HL-60 (cell line): Measurements from ENCODE around the gene CACNA2D3.

Experiments used
- DNase-seq, 2 experiments: peaks; one replicate each; pipeline ENCODE4 v3.0.0-alpha.2; 2010 to 2020; ENCODE audit warnings: low read depth in 1 of 2, low spot score in 1 of 2
- H3K27ac ChIP-seq: fragments of 250-450 bp; sonication (Bioruptor Pico); replicated peaks from 2 replicates; pipeline ENCODE4 v1.5.1; 2020; ENCODE audit warnings: mild to moderate bottlenecking, moderate library complexity
- H3K27me3 ChIP-seq: fragments of 250-450 bp; sonication (Bioruptor Pico); 2 replicates; pipeline ENCODE4 v1.5.1; 2021; ENCODE audit warnings: mild to moderate bottlenecking, moderate library complexity; ENCODE audit not compliant: insufficient read depth, poor library complexity, severe bottlenecking
- H3K4me3 ChIP-seq: replicated peaks from 2 replicates; pipeline ENCODE4 v1.5.1; 2011; ENCODE audit warnings: mild to moderate bottlenecking, control low read depth, low read length; ENCODE audit not compliant: insufficient read depth
- GABPA ChIP-seq: IDR thresholded peaks from 2 replicates; pipeline ENCODE4 v1.6.1; 2012; ENCODE audit warnings: low read depth
- POLR2AphosphoS5 ChIP-seq: IDR thresholded peaks from 2 replicates; pipeline ENCODE4 v1.6.1; 2012; ENCODE audit warnings: low read depth
- SPI1 ChIP-seq: IDR thresholded peaks from 2 replicates; pipeline ENCODE4 v1.6.1; 2012; ENCODE audit warnings: low read depth, mild to moderate bottlenecking, borderline replicate concordance
- TF ChIP-seq, protein P1 (sequence below): IDR thresholded peaks from one replicate; pipeline ENCODE4 v1.5.1; 2011; ENCODE audit warnings: low read length, control low read depth, inconsistent platforms; ENCODE audit not compliant: insufficient read depth
- TF ChIP-seq, protein P2 (sequence below): IDR thresholded peaks from 2 replicates; pipeline ENCODE4 v1.6.1; 2012; ENCODE audit warnings: low read depth; ENCODE audit not compliant: insufficient replicate concordance

The CACNA2D3 gene

DNA sequence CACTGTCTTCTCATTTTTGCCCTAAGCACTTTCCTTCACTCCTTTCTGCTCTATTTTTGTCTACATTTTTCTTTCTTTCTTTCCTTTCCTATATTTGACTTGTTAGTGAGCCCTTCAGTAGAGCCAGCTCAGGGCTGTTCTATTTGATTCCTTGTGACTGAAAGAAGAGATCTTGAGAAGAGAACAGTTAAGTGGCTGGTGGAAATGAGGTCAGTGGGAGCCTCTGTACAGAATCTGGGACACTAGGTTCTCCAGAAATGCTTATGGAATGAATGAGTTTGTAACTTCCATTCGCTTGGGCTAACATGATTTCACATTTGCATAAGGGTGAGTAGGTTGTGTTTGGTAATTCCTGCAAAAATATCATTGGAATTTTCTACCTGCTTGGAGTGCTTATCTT, 45.6 kb downstream of the CACNA2D3 start:
- DNase-seq, result no peak
- Histone ChIP-seq H3K27ac (no peak overlapping the region), H3K4me3 (no peak overlapping the region), H3K27me3 (no peaks in the 10 kb centered on the region)
- TF ChIP-seq, protein P1, sequence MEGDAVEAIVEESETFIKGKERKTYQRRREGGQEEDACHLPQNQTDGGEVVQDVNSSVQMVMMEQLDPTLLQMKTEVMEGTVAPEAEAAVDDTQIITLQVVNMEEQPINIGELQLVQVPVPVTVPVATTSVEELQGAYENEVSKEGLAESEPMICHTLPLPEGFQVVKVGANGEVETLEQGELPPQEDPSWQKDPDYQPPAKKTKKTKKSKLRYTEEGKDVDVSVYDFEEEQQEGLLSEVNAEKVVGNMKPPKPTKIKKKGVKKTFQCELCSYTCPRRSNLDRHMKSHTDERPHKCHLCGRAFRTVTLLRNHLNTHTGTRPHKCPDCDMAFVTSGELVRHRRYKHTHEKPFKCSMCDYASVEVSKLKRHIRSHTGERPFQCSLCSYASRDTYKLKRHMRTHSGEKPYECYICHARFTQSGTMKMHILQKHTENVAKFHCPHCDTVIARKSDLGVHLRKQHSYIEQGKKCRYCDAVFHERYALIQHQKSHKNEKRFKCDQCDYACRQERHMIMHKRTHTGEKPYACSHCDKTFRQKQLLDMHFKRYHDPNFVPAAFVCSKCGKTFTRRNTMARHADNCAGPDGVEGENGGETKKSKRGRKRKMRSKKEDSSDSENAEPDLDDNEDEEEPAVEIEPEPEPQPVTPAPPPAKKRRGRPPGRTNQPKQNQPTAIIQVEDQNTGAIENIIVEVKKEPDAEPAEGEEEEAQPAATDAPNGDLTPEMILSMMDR, result no peak
- TF ChIP-seq GABPA (no peak), SPI1 (no peak), POLR2AphosphoS5 (no peak)
- TF ChIP-seq, protein P2, sequence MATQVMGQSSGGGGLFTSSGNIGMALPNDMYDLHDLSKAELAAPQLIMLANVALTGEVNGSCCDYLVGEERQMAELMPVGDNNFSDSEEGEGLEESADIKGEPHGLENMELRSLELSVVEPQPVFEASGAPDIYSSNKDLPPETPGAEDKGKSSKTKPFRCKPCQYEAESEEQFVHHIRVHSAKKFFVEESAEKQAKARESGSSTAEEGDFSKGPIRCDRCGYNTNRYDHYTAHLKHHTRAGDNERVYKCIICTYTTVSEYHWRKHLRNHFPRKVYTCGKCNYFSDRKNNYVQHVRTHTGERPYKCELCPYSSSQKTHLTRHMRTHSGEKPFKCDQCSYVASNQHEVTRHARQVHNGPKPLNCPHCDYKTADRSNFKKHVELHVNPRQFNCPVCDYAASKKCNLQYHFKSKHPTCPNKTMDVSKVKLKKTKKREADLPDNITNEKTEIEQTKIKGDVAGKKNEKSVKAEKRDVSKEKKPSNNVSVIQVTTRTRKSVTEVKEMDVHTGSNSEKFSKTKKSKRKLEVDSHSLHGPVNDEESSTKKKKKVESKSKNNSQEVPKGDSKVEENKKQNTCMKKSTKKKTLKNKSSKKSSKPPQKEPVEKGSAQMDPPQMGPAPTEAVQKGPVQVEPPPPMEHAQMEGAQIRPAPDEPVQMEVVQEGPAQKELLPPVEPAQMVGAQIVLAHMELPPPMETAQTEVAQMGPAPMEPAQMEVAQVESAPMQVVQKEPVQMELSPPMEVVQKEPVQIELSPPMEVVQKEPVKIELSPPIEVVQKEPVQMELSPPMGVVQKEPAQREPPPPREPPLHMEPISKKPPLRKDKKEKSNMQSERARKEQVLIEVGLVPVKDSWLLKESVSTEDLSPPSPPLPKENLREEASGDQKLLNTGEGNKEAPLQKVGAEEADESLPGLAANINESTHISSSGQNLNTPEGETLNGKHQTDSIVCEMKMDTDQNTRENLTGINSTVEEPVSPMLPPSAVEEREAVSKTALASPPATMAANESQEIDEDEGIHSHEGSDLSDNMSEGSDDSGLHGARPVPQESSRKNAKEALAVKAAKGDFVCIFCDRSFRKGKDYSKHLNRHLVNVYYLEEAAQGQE, result no peak

DNA sequence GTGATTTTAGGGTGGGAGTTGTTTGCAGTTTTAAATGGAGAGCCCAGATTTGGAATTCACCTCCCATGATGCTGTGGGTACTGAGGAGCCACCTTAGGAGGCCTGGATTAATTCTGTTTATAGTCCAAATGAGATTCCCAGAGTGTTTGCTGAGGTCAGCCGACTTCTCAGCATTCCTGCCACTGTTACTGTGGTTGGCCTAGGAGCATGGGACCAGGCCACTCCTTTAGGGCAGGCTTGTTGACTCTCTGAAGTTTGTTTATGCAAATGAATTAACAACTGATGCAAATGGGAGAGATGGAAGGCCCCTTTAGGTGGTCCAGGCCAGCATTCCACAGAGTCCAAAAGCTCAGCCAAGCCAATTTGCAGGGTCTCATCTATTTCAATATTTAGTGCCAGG, 46.1 kb downstream of the CACNA2D3 start:
- H3K27ac ChIP-seq, result no peak overlapping the region
- TF ChIP-seq GABPA, result no peak
- no peak for TF ChIP-seq SPI1
- TF ChIP-seq, protein P1, result no peak
- no peak for TF ChIP-seq POLR2AphosphoS5
- TF ChIP-seq, protein P2, result no peak
- no peak for DNase-seq
- H3K4me3 ChIP-seq, result no peak overlapping the region
- H3K27me3 ChIP-seq, result no peaks in the 10 kb centered on the region

DNA sequence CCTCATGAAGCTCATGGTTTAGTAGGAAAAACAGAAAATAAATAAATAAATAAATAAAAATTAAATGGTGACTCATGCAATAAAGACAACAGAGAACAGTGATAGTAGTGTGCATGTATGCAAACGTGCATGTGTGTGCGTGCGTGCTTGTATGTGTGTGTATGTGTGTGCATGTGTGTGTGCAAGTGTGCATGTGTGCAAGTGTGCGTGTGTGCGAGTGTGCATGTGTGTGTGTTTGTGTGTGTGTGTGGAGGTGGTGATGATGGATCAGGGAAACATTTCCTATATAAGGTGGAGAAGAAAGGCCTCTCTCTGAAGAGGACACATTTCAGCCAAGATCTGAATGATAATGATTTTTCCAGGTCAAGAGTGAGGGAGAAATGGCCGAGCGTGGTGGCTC, 47.2 kb downstream of the CACNA2D3 start:
- TF ChIP-seq GABPA, result no peak
- TF ChIP-seq SPI1, result no peak
- H3K27me3 ChIP-seq, result no peaks in the 10 kb centered on the region
- no peak overlapping the region for H3K27ac ChIP-seq
- no peak overlapping the region for H3K4me3 ChIP-seq
- no peak for DNase-seq

DNA sequence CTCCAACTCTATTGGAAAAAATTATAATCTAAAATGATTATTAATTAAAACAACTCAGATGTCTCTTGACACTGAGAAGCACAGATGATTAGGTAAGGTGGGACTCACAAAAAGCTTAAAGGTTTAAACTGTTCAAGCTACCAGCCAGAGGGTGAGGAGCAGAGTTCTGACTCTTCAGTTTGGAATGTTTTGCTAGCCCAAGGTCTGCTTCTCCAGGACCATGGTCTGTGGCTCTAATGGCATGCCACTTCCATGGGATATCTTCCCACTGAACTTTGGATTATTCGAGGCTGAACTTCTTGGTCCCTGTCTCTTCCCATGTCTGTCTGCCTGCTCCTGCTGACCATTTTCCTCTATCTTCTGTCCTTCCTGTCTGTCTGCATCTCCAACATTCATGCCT, 49.2 kb downstream of the CACNA2D3 start:
- TF ChIP-seq SPI1, result no peak
- TF ChIP-seq, protein P1, result no peak
- Histone ChIP-seq H3K4me3 (no peak overlapping the region), H3K27me3 (no peaks in the 10 kb centered on the region), H3K27ac (no peak overlapping the region)
- DNase-seq, result no peak
